Measurements from ENCODE around the gene KMO.

KMO gene
- total RNA-seq, result 0 reads per million in 2 donors

GRCh38 chr1:241532162-241532531, at the start of gene KMO:
Gene KMO (plus strand): TSS chr1:241532378. CDS start chr1:241532445, 67 bp downstream.
- no peak for DNase-seq

GRCh38 chr1:241482761-241483250, 49.4 kb upstream of the KMO start:
- DNase-seq, result no peak

GRCh38 chr1:241485145-241485544, 47.0 kb upstream of the KMO start:
- no peak for DNase-seq

GRCh38 chr1:241485554-241485992, 46.6 kb upstream of the KMO start:
- DNase-seq, result peak in 1 of 5 experiments; percentile 6

- no peak for DNase-seq
Measured at GRCh38 chr1:241488739-241489138, 43.4 kb upstream of the KMO start.

- DNase-seq, result no peak
Measured at GRCh38 chr1:241495741-241496140, 36.4 kb upstream of the KMO start.

- peak in 1 of 5 experiments; percentile 7 for DNase-seq
Measured at GRCh38 chr1:241499910-241500309, 32.3 kb upstream of the KMO start.

GRCh38 chr1:241503444-241503843, 28.7 kb upstream of the KMO start:
- no peak for DNase-seq

GRCh38 chr1:241507189-241507863, 24.9 kb upstream of the KMO start:
- no peak for DNase-seq

- DNase-seq, result no peak
Measured at GRCh38 chr1:241513378-241513777, 18.8 kb upstream of the KMO start.

- peak in 2 of 5 experiments; percentile 2 to 36 for DNase-seq
Measured at GRCh38 chr1:241518476-241519307, 13.5 kb upstream of the KMO start.

- peak; percentile 81 to 96 (median 90) for DNase-seq
Measured at GRCh38 chr1:241519308-241520079, 12.7 kb upstream of the KMO start, which contains the start of gene FH. Gene FH (minus strand): TSS chr1:241519755. CDS start chr1:241519722, 33 bp downstream.

- no peak for DNase-seq
Measured at GRCh38 chr1:241520080-241520465, 12.1 kb upstream of the KMO start.

- DNase-seq, result no peak
Measured at GRCh38 chr1:241521718-241522117, 10.5 kb upstream of the KMO start.

- DNase-seq, result no peak
Measured at GRCh38 chr1:241525026-241525425, 7.2 kb upstream of the KMO start.

GRCh38 chr1:241527146-241527545, 5.0 kb upstream of the KMO start:
- DNase-seq, result no peak

GRCh38 chr1:241531195-241532161, 700 bp upstream of the KMO start:
- peak in 2 of 5 experiments; percentile 48 to 74 for DNase-seq

- DNase-seq, result no peak
Measured at GRCh38 chr1:241532864-241533263, 686 bp downstream of the KMO start.

GRCh38 chr1:241533326-241534115, 1.3 kb downstream of the KMO start:
- no peak for DNase-seq

GRCh38 chr1:241536304-241536703, 4.1 kb downstream of the KMO start:
- DNase-seq, result no peak

GRCh38 chr1:241536969-241537368, 4.8 kb downstream of the KMO start:
- no peak for DNase-seq

Data from T-helper 2 cell (primary cell).